Measurements from ENCODE around the gene XAGE1A.
"Not testable (repeated sequence)": the region's sequence is repeated elsewhere in the genome, so short reads cannot be mapped to it uniquely, and the experiment has no call there.

DNA sequence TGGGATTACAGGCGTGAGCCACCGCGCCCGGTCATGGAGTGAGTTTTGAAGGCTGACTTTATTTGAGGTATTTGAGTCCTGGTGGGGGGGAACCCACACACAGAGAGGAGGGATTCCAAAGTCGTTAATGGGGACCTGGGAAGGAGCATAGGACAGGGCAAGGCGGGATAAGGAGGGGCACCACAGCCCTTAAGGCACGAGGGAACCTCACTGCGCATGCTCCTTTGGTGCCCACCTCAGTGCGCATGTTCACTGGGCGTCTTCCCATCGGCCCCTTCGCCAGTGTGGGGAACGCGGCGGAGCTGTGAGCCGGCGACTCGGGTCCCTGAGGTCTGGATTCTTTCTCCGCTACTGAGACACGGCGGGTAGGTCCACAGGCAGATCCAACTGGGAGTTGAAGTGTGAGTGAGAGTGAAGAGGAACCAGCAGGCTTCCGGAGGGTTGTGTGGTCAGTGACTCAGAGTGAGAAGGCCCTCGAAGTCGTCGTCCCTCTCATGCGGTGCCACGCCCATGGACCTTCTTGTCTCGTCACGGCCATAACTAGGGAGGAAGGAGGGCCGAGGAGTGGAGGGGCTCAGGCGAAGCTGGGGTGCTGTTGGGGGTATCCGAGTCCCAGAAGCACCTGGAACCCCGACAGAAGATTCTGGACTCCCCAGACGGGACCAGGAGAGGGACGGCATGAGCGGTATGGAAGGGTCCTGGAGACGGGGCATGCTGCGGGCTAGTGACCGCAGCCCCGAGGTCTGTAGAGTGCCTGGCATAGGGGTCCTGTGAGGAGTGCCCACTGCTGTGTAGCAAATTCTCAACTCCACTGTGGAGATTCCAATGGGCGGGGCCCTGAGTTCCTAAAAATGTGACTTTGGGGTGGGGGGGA, at the start of gene XAGE1A:
- TF ChIP-seq, protein P1, sequence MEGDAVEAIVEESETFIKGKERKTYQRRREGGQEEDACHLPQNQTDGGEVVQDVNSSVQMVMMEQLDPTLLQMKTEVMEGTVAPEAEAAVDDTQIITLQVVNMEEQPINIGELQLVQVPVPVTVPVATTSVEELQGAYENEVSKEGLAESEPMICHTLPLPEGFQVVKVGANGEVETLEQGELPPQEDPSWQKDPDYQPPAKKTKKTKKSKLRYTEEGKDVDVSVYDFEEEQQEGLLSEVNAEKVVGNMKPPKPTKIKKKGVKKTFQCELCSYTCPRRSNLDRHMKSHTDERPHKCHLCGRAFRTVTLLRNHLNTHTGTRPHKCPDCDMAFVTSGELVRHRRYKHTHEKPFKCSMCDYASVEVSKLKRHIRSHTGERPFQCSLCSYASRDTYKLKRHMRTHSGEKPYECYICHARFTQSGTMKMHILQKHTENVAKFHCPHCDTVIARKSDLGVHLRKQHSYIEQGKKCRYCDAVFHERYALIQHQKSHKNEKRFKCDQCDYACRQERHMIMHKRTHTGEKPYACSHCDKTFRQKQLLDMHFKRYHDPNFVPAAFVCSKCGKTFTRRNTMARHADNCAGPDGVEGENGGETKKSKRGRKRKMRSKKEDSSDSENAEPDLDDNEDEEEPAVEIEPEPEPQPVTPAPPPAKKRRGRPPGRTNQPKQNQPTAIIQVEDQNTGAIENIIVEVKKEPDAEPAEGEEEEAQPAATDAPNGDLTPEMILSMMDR (IDR thresholded peaks at IDR 0.05), result not testable (repeated sequence)
- TF ChIP-seq EP300 (IDR thresholded peaks at IDR 0.05); POLR2A (IDR thresholded peaks at IDR 0.05; ENCODE audit: low read depth); POLR2AphosphoS5 (IDR thresholded peaks at IDR 0.05): not testable (repeated sequence)
